ENCODE data around the gene GNAL.
"Not testable (repeated sequence)": the region's sequence is repeated elsewhere in the genome, so short reads cannot be mapped to it uniquely, and the experiment has no call there.

GNAL gene

DNA sequence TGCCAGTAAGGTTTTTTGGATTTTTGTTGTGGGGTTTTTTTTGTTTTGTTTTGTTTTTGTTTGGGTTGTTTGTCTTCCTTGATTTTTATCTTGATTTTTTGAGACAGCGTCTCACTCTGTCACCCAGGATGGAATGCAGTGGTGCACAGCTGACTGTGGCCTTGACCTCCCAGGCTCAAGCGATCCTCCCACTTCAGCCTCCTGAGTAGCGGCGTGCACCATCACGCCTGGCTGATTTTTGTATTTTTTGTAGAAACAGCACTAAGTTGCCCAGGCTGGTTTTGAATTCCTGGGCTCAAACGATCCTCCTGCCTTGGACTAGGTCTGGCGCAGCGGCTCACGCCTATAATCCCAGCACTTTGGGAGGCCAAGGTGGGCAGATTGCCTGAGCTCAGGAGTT lies 202.7 kb downstream of the GNAL start (continued):
- TF ChIP-seq, protein P1, sequence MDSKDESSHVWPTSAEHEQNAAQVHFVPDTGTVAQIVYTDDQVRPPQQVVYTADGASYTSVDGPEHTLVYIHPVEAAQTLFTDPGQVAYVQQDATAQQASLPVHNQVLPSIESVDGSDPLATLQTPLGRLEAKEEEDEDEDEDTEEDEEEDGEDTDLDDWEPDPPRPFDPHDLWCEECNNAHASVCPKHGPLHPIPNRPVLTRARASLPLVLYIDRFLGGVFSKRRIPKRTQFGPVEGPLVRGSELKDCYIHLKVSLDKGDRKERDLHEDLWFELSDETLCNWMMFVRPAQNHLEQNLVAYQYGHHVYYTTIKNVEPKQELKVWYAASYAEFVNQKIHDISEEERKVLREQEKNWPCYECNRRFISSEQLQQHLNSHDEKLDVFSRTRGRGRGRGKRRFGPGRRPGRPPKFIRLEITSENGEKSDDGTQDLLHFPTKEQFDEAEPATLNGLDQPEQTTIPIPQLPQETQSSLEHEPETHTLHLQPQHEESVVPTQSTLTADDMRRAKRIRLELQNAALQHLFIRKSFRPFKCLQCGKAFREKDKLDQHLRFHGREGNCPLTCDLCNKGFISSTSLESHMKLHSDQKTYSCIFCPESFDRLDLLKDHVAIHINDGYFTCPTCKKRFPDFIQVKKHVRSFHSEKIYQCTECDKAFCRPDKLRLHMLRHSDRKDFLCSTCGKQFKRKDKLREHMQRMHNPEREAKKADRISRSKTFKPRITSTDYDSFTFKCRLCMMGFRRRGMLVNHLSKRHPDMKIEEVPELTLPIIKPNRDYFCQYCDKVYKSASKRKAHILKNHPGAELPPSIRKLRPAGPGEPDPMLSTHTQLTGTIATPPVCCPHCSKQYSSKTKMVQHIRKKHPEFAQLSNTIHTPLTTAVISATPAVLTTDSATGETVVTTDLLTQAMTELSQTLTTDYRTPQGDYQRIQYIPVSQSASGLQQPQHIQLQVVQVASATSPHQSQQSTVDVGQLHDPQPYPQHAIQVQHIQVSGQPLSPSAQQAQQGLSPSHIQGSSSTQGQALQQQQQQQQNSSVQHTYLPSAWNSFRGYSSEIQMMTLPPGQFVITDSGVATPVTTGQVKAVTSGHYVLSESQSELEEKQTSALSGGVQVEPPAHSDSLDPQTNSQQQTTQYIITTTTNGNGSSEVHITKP (tag by site-specific recombination; IDR thresholded peaks at IDR 0.05), result no peak
- TF ChIP-seq SP3 (tag by site-specific recombination; IDR thresholded peaks at IDR 0.05), result no peak

DNA sequence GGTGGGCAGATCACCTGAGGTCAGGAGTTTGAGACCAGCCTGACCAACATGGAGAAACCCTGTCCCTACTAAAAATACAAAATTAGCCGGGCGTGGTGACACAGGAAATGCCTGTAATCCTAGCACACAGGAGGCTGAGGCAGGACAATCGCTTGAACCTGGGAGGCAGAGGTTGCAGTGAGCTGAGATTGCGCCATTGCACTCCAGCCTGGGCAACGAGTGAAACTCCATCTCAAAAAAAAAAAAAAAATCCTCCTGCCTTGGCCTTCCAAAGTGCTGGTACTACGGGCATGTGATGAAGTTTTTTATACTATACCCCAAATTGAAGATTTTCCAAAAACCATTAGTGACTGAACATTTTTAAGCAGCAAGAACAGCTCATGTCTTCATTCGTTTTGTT lies 203.4 kb downstream of the GNAL start:
- H3K4me1 ChIP-seq (ENCODE audit: control insufficient read depth, insufficient read depth, low read length); H3K27ac ChIP-seq (ENCODE audit: extremely low read depth, low read depth, low read length); POLR2A ChIA-PET; H3K9me3 ChIP-seq (ENCODE audit: control insufficient read depth, insufficient read depth, low read depth, low read length); H3K4me3 ChIP-seq (ENCODE audit: low read depth, low read length): not testable (repeated sequence)
- H3K36me3 ChIP-seq (ENCODE audit: control insufficient read depth in 2 of 2, insufficient read depth in 1 of 2, low read length in 2 of 2), result peaks cover 17 to 44% of the 10 kb centered on the region in 2 experiments; a peak in 2 of 3 replicates
- CTCF ChIA-PET, result interaction anchor here (0.7 to 2.2 kb wide), 2 partner anchors 146 to 159 kb away, joined by 4 to 10 read pairs; no protein-coding TSS in a partner anchor

DNA sequence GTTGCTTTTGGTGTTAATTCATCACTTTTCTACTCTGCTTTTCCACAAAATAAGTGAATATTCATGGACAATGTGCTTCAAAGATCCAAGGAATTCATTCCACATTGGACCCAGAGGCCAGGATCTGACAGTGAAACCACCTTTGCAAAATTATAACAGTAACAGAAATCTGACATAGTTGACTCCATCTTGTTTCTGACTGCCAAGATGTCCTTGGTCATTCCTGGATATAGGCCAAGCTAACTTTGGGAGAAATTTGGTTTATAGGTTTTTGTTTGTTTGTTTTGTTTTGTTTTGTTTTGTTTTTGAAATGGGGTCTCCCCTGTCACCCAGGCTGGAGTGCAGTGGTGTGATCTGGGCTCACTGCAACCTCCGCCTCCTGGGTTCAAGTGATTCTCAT lies 208.7 kb downstream of the GNAL start:
- ChIA-PET CTCF (interaction anchor here (0.6 kb wide), 1 partner anchor 38 kb away, joined by 3 read pairs; no protein-coding TSS in a partner anchor), POLR2A (interaction anchor here (0.6 kb wide), 1 partner anchor 336 kb away, joined by 3 read pairs; no protein-coding TSS in a partner anchor)
- H3K4me3 ChIP-seq (ENCODE audit: low read depth, low read length), result no peak overlapping the region
- TF ChIP-seq ZNF571 (tag by site-specific recombination; IDR thresholded peaks at IDR 0.05) (no peak), ZNF747 (tag by site-specific recombination; IDR thresholded peaks at IDR 0.05) (no peak), IKZF3 (tag by site-specific recombination; IDR thresholded peaks at IDR 0.05) (no peak), ZNF837 (tag by site-specific recombination; IDR thresholded peaks at IDR 0.05) (no peak), ZBTB1 (tag by site-specific recombination; IDR thresholded peaks at IDR 0.05) (no peak), ZNF423 (tag by site-specific recombination; IDR thresholded peaks at IDR 0.05) (no peak)
- TF ChIP-seq, protein P2, sequence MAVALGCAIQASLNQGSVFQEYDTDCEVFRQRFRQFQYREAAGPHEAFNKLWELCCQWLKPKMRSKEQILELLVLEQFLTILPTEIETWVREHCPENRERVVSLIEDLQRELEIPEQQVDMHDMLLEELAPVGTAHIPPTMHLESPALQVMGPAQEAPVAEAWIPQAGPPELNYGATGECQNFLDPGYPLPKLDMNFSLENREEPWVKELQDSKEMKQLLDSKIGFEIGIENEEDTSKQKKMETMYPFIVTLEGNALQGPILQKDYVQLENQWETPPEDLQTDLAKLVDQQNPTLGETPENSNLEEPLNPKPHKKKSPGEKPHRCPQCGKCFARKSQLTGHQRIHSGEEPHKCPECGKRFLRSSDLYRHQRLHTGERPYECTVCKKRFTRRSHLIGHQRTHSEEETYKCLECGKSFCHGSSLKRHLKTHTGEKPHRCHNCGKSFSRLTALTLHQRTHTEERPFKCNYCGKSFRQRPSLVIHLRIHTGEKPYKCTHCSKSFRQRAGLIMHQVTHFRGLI (tag by site-specific recombination; IDR thresholded peaks at IDR 0.05), result no peak
- TF ChIP-seq, protein P3, sequence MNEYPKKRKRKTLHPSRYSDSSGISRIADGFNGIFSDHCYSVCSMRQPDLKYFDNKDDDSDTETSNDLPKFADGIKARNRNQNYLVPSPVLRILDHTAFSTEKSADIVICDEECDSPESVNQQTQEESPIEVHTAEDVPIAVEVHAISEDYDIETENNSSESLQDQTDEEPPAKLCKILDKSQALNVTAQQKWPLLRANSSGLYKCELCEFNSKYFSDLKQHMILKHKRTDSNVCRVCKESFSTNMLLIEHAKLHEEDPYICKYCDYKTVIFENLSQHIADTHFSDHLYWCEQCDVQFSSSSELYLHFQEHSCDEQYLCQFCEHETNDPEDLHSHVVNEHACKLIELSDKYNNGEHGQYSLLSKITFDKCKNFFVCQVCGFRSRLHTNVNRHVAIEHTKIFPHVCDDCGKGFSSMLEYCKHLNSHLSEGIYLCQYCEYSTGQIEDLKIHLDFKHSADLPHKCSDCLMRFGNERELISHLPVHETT (tag by site-specific recombination; IDR thresholded peaks at IDR 0.05), result no peak
- TF ChIP-seq, protein P4, sequence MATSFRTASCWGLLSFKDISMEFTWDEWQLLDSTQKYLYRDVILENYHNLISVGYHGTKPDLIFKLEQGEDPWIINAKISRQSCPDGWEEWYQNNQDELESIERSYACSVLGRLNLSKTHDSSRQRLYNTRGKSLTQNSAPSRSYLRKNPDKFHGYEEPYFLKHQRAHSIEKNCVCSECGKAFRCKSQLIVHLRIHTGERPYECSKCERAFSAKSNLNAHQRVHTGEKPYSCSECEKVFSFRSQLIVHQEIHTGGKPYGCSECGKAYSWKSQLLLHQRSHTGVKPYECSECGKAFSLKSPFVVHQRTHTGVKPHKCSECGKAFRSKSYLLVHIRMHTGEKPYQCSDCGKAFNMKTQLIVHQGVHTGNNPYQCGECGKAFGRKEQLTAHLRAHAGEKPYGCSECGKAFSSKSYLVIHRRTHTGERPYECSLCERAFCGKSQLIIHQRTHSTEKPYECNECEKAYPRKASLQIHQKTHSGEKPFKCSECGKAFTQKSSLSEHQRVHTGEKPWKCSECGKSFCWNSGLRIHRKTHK (tag by site-specific recombination; IDR thresholded peaks at IDR 0.05), result no peak
- H3K36me3 ChIP-seq (ENCODE audit: control insufficient read depth in 2 of 2, insufficient read depth in 1 of 2, low read length in 2 of 2), result peaks cover 6 to 28% of the 10 kb centered on the region in 2 experiments; a peak in 2 of 3 replicates
- no peak overlapping the region for H3K27ac ChIP-seq (ENCODE audit: extremely low read depth, low read depth, low read length)
- no peaks in the 10 kb centered on the region for H3K4me1 ChIP-seq (ENCODE audit: control insufficient read depth, insufficient read depth, low read length)
- no peaks in the 10 kb centered on the region for H3K9me3 ChIP-seq (ENCODE audit: control insufficient read depth, insufficient read depth, low read depth, low read length)

DNA sequence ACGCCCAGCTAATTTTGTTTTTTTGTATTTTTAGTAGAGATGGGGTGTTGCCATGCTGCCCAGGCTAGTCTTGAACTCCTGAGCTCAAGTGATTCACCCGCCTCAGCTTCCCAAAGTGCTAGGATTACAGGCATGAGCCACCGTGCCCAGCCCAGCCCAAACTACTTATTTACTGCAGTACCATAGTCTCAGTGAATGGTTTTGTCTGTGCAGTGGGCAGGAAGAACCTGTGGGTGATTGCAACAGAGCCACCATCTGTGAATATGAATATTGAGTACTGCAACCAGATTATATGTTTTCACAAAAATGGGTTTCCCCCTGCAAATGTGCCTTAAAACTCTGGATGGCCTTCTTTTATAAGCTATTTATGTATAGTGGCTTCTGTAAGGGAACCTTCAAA lies 210.0 kb downstream of the GNAL start:
- ChIA-PET CTCF (interaction anchor here (1.3 kb wide), 1 partner anchor 39 kb away, joined by 5 read pairs; no protein-coding TSS in a partner anchor), POLR2A (no interaction called here)
- Histone ChIP-seq H3K36me3 (ENCODE audit: control insufficient read depth in 2 of 2, insufficient read depth in 1 of 2, low read length in 2 of 2) (peaks cover 6 to 25% of the 10 kb centered on the region in 2 experiments; a peak in 2 of 3 replicates), H3K4me1 (ENCODE audit: control insufficient read depth, insufficient read depth, low read length) (peaks cover 4% of the 10 kb centered on the region), H3K9me3 (ENCODE audit: control insufficient read depth, insufficient read depth, low read depth, low read length) (no peaks in the 10 kb centered on the region), H3K27ac (ENCODE audit: extremely low read depth, low read depth, low read length) (no peak overlapping the region), H3K4me3 (ENCODE audit: low read depth, low read length) (no peak overlapping the region)
- TF ChIP-seq, protein P5, sequence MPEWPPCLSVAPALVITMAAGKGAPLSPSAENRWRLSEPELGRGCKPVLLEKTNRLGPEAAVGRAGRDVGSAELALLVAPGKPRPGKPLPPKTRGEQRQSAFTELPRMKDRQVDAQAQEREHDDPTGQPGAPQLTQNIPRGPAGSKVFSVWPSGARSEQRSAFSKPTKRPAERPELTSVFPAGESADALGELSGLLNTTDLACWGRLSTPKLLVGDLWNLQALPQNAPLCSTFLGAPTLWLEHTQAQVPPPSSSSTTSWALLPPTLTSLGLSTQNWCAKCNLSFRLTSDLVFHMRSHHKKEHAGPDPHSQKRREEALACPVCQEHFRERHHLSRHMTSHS (tag by site-specific recombination; IDR thresholded peaks at IDR 0.05), result no peak
- no peak for TF ChIP-seq ZNF23 (tag by site-specific recombination; IDR thresholded peaks at IDR 0.05; ENCODE audit: borderline replicate concordance)
- no peak for TF ChIP-seq MYNN (tag by site-specific recombination; IDR thresholded peaks at IDR 0.05; ENCODE audit: borderline replicate concordance)
- TF ChIP-seq ZIC2 (tag by site-specific recombination; IDR thresholded peaks at IDR 0.05), result no peak
- TF ChIP-seq HOXC10 (CRISPR knock-in tag; IDR thresholded peaks at IDR 0.05), result no peak
- no peak for TF ChIP-seq ZNF544 (tag by site-specific recombination; IDR thresholded peaks at IDR 0.05)
- no peak for TF ChIP-seq ZNF548 (tag by site-specific recombination; IDR thresholded peaks at IDR 0.05)
- TF ChIP-seq, protein P6, sequence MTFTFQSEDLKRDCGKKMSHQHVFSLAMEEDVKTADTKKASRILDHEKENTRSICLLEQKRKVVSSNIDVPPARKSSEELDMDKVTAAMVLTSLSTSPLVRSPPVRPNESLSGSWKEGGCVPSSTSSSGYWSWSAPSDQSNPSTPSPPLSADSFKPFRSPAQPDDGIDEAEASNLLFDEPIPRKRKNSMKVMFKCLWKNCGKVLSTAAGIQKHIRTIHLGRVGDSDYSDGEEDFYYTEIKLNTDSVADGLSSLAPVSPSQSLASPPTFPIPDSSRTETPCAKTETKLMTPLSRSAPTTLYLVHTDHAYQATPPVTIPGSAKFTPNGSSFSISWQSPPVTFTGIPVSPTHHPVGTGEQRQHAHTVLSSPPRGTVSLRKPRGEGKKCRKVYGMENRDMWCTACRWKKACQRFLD (tag by site-specific recombination; IDR thresholded peaks at IDR 0.05), result no peak
- no peak for TF ChIP-seq ZXDB (tag by site-specific recombination; IDR thresholded peaks at IDR 0.05)
- no peak for TF ChIP-seq ZBTB1 (tag by site-specific recombination; IDR thresholded peaks at IDR 0.05)

Measured in HEK293 (cell line).